Esophagus muscularis mucosa (tissue), 4 donors: Measurements from ENCODE around the gene PIR. TPM values are rescaled to one million over a fixed set of nuclear protein-coding genes. Genes with fewer than 3 reads are reported as not detected.

ENCODE experiments used
- DNase-seq: peaks from one replicate; pipeline ENCODE4 v3.0.0-alpha.2; 2017; ENCODE audit errors: extremely low spot score
- H3K27ac ChIP-seq, 4 donors: fragments of 200-600 bp; sonication (generic); replicated peaks in 1 of 4; 1 replicate in 3 of 4; 2 replicates in 1 of 4; pipeline ENCODE4 v1.5.1; 2016 to 2019; ENCODE audit warnings: mild to moderate bottlenecking in 1 of 4
- H3K27me3 ChIP-seq, 4 donors: fragments of 200-600 bp; sonication (generic); one replicate each; pipeline versions ENCODE4 v1.5.1 to v1.6.0; 2016 to 2019
- H3K36me3 ChIP-seq, 4 donors: fragments of 200-600 bp; sonication (generic); one replicate each; pipeline ENCODE4 v1.5.1; 2016 to 2019
- H3K4me1 ChIP-seq, 4 donors: fragments of 200-600 bp; sonication (generic); one replicate each; pipeline ENCODE4 v1.5.1; 2016 to 2019
- H3K4me3 ChIP-seq, 4 donors: fragments of 200-600 bp; sonication (generic); 1 replicate in 2 of 4; 2 replicates in 2 of 4; pipeline ENCODE4 v1.5.1; 2016 to 2019; ENCODE audit warnings: mild to moderate bottlenecking in 4 of 4, moderate library complexity in 1 of 4
- H3K9me3 ChIP-seq, 4 donors: fragments of 200-600 bp; sonication (generic); 1 replicate in 3 of 4; 2 replicates in 1 of 4; pipeline ENCODE4 v1.5.1; 2016 to 2019
- EP300 ChIP-seq: sonication (generic); formaldehyde crosslinking; IDR thresholded peaks from one replicate; pipeline ENCODE4 v1.6.1; 2017; ENCODE audit warnings: antibody characterized with exemption
- POLR2A ChIP-seq: fragments of 450-650 bp; IDR thresholded peaks from one replicate; pipeline ENCODE4 v1.6.1; 2017; ENCODE audit warnings: antibody characterized with exemption, moderate library complexity, mild to moderate bottlenecking, low read depth
- POLR2AphosphoS5 ChIP-seq, 2 donors: sonication (generic); formaldehyde crosslinking; IDR thresholded peaks; one replicate each; pipeline ENCODE4 v1.6.1; 2017; ENCODE audit warnings: antibody characterized with exemption in 2 of 2
- WGBS: methylation state at CpG from one replicate; pipeline ENCODE4 v1.1.5; 2018; 5-methylcytosine and 5-hydroxymethylcytosine counted together
- intact Hi-C: fragments of 100-400 bp; cut with DNase I; formaldehyde crosslinking; loops from one replicate; pipeline ENCODE4 v1.15.1; 2023
- total RNA-seq, 4 donors: library from RNA; depleted of rRNA; stranded (reverse); fragments of >200 nt; gene quantifications; one replicate each; pipeline versions ENCODE4 v1.1.0 to v1.2.1, GENCODE V29; 2016
- TF ChIP-seq, protein P1 (sequence below), 3 experiments: fragments of 200-600 bp in 2 of 3; fragments of 450-650 bp in 1 of 3; sonication (generic) in 2 of 3; IDR thresholded peaks; one replicate each; pipeline ENCODE4 v1.5.1; 2017 to 2019; ENCODE audit warnings: antibody characterized with exemption in 3 of 3, mild to moderate bottlenecking in 2 of 3, moderate library complexity in 1 of 3

Gene PIR
- 10 to 100 TPM; 12.1 to 24.9 (median 19.3) TPM for total RNA-seq

DNA sequence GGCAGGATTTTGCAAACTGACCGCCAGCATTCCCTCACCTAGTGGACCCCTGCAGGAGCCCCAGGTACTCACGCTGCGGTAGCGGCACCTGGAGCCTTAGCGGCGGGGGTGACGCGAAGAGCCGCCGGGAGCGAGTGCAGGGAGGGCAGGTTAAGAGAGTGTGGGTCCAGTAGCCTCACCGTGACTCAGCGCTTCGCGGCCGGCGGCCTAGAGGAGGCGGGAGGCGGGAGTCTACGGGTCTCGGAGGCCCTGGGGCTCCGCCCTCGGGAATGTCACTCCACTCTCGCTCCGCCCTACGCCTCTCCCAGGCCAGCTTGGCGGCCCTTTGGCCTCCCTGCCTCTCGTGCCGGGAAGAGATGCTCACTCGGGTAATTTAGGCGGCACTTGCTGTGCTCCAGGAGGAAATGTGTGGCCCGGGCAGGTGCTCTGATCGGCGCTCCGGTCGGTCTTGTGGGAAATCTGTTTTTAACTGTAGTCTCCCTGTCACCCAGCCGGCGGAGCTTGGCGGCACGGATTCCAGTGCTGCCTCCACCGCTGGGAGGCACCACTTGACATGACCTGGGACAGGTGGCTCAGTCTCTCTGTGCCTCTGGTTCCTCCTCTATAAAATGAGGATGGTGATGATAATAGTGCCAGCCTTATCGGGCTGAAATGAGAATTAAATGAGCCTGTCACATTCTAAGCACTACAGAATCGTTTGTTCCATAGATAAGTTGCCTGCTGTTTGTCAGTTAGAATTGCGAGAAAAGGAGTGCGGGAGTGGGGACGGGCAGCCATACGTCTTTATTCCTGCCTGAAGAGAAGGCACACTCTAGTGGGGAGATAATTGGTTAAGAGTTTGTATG, at the start of gene PIR:
Gene PIR (minus strand): TSS at position 216 of the 845 bp plus-strand sequence. CDS start 2,076 bp downstream, outside the sequence.
- TF ChIP-seq POLR2AphosphoS5 (IDR thresholded peaks at IDR 0.05): peak; percentile 68 to 81
- no peak for TF ChIP-seq POLR2A
- TF ChIP-seq, protein P1, sequence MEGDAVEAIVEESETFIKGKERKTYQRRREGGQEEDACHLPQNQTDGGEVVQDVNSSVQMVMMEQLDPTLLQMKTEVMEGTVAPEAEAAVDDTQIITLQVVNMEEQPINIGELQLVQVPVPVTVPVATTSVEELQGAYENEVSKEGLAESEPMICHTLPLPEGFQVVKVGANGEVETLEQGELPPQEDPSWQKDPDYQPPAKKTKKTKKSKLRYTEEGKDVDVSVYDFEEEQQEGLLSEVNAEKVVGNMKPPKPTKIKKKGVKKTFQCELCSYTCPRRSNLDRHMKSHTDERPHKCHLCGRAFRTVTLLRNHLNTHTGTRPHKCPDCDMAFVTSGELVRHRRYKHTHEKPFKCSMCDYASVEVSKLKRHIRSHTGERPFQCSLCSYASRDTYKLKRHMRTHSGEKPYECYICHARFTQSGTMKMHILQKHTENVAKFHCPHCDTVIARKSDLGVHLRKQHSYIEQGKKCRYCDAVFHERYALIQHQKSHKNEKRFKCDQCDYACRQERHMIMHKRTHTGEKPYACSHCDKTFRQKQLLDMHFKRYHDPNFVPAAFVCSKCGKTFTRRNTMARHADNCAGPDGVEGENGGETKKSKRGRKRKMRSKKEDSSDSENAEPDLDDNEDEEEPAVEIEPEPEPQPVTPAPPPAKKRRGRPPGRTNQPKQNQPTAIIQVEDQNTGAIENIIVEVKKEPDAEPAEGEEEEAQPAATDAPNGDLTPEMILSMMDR (IDR thresholded peaks at IDR 0.05): peak; percentile 28 to 42 (median 36)
- 11% methylated on average over 37 of the region's 47 CpGs for WGBS
- peak within 1 kb of the TSS; percentile 68 to 77 (median 70) for H3K27ac ChIP-seq
- intact Hi-C loops: no loop called here
- H3K4me1 ChIP-seq: peaks cover 0 to 12% (median 9%) of the 10 kb centered on the region in 4 donors
- H3K9me3 ChIP-seq: no peaks in the 10 kb centered on the region
- H3K36me3 ChIP-seq: peaks cover 0 to 4% (median 0%) of the 10 kb centered on the region in 4 donors
- peak within 1 kb of the TSS; percentile 53 to 66 (median 62) for H3K4me3 ChIP-seq
- no peaks in the 10 kb centered on the region for H3K27me3 ChIP-seq
- peak; percentile 94 for DNase-seq

DNA sequence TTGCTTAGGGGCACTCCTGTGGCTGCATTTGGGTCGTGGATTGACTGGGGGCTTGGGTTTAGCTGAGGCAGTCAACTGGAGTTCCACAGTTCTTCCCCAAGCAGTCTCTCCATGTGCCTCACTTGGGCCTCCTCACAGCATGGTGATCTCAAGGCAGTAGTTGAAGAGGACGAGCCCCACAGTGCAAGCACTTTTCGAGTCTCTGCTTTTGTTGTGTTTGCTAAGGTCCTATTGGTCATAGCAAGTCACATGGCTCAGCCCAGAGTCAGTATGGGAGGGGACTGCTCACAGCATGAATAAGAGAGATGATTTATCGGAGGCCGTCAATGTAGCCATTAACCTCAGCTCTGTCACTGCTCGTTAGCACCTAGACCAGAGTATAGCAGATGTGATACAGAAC, 37.2 kb upstream of the PIR start:
- TF ChIP-seq POLR2A (no peak), EP300 (no peak), POLR2AphosphoS5 (IDR thresholded peaks at IDR 0.05) (no peak)
- TF ChIP-seq, protein P1 (IDR thresholded peaks at IDR 0.05): no peak
- H3K4me3 ChIP-seq: no peak overlapping the region
- DNase-seq: no peak
- H3K9me3 ChIP-seq: no peaks in the 10 kb centered on the region
- H3K36me3 ChIP-seq: no peaks in the 10 kb centered on the region
- no peak overlapping the region for H3K27ac ChIP-seq
- 71% methylated on average over 4 of the region's 6 CpGs for WGBS
- intact Hi-C loops: no loop called here
- no peaks in the 10 kb centered on the region for H3K4me1 ChIP-seq
- H3K27me3 ChIP-seq: peaks cover 0 to 10% (median 0%) of the 10 kb centered on the region in 4 donors

DNA sequence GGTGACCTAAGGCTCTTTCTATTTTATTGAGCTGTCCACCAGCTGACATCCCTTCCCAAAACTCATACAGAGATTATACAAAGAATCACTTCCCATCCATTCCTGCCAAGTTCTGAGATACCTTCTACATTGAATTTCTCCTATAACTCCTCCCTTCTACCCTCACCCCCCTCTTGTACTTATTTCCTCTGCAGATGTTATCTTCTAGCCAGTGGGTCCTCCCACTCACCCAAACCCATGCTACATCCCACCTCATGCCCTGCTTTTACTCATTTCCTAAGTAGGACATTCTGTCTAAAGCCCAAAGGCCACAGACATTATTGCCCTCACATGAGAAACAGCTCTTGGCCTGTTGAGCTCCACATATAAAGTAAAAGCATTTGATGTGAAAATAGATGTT, 36.0 kb upstream of the PIR start:
- TF ChIP-seq POLR2A (no peak), POLR2AphosphoS5 (IDR thresholded peaks at IDR 0.05) (no peak), EP300 (no peak)
- TF ChIP-seq, protein P1 (IDR thresholded peaks at IDR 0.05): no peak
- H3K4me3 ChIP-seq: no peak overlapping the region
- no peaks in the 10 kb centered on the region for H3K36me3 ChIP-seq
- no peaks in the 10 kb centered on the region for H3K4me1 ChIP-seq
- no peak overlapping the region for H3K27ac ChIP-seq
- no peak for DNase-seq
- intact Hi-C loops: no loop called here
- H3K9me3 ChIP-seq: no peaks in the 10 kb centered on the region
- H3K27me3 ChIP-seq: peaks cover 0 to 10% (median 0%) of the 10 kb centered on the region in 4 donors

DNA sequence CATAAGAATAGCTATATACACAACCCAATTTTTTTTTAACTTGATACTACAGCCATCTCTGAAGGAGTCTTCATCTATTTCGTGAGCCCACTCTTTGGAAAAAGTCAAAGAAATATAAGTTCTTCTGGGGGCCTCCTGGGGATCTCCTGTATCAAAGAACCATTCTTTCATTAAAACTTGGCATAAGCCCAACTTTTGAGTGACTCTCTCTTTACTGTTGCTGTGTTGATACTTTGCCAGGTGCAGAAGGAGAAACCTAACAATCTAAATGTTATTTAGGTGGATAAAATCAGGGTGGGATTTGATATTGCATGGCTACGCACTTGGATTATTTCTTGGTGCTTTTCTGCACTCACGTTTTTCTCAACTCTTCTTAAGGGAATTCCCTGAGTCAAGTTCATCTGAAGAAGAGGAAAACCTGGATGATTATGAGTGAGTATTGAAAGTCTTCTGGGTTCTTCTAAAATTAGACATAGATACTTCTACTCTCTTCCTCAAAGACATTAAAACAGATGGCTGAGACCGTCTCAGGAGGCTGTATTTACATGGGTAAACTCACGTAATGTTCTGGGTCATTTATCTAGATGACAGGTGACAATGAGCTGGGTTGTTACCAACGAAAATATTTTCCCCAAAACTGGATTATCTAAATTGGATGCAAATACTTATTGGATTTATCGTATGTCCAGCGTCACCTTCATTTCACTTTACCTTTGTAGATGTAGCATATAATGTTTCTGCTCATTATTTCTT, 32.7 kb upstream of the PIR start:
- WGBS: 60% methylated on average over 8 of the region's 8 CpGs
- DNase-seq: no peak
- H3K9me3 ChIP-seq: no peaks in the 10 kb centered on the region
- TF ChIP-seq POLR2A (no peak), POLR2AphosphoS5 (IDR thresholded peaks at IDR 0.05) (no peak), EP300 (no peak)
- TF ChIP-seq, protein P1 (IDR thresholded peaks at IDR 0.05): no peak
- intact Hi-C loops: no loop called here
- no peaks in the 10 kb centered on the region for H3K36me3 ChIP-seq
- no peak overlapping the region for H3K27ac ChIP-seq
- no peaks in the 10 kb centered on the region for H3K4me1 ChIP-seq
- H3K27me3 ChIP-seq: peaks cover 0 to 3% (median 0%) of the 10 kb centered on the region in 4 donors
- no peak overlapping the region for H3K4me3 ChIP-seq
